ENCODE data around the gene RHOA.

RHOA gene

GRCh38 chr3:49383387-49383786, 28.4 kb downstream of the RHOA start:
- H3K9me3 ChIP-seq (ENCODE audit: low read length): peaks cover 13% of the 10 kb centered on the region
- H3K4me3 ChIP-seq (ENCODE audit: low read depth, low read length, poor library complexity, severe bottlenecking): no peak overlapping the region
- H3K9ac ChIP-seq (ENCODE audit: low read length): no peak overlapping the region
- H3K79me2 ChIP-seq (ENCODE audit: insufficient read depth, low read length): peaks cover 94% of the 10 kb centered on the region
- H3K27ac ChIP-seq (ENCODE audit: low read depth, low read length, poor library complexity, severe bottlenecking): no peak overlapping the region
- no peaks in the 10 kb centered on the region for H4K20me1 ChIP-seq (ENCODE audit: insufficient read depth, low read length)
- peaks cover 6% of the 10 kb centered on the region for H3K4me1 ChIP-seq (ENCODE audit: insufficient read depth, low read length, severe bottlenecking)
- no peaks in the 10 kb centered on the region for H3K27me3 ChIP-seq (ENCODE audit: insufficient read depth, low read length)
- peaks cover 65% of the 10 kb centered on the region for H3K36me3 ChIP-seq (ENCODE audit: insufficient read depth, low read length)
- H3K9me2 ChIP-seq (ENCODE audit: low read depth, low read length): no peaks in the 10 kb centered on the region
- no peaks in the 10 kb centered on the region for H3F3A ChIP-seq (ENCODE audit: insufficient read depth, low read length)
- H3K4me2 ChIP-seq (ENCODE audit: low read length): no peak overlapping the region
- TF ChIP-seq EZH2 (IDR thresholded peaks at IDR 0.05; ENCODE audit: borderline replicate concordance, low read length): no peak
- no peak for TF ChIP-seq CTCF (IDR thresholded peaks at IDR 0.05; ENCODE audit: low read length)
- H2AFZ ChIP-seq (ENCODE audit: low read length): no peak overlapping the region

GRCh38 chr3:49378249-49378895, 33.4 kb downstream of the RHOA start:
- Histone ChIP-seq H3K9ac (ENCODE audit: low read length) (no peak overlapping the region), H3K4me1 (ENCODE audit: insufficient read depth, low read length, severe bottlenecking) (no peaks in the 10 kb centered on the region), H3K9me2 (ENCODE audit: low read depth, low read length) (no peaks in the 10 kb centered on the region), H3K79me2 (ENCODE audit: insufficient read depth, low read length) (peaks cover 87% of the 10 kb centered on the region), H3K36me3 (ENCODE audit: insufficient read depth, low read length) (peaks cover 77% of the 10 kb centered on the region), H3K9me3 (ENCODE audit: low read length) (peaks cover 13% of the 10 kb centered on the region), H3K4me2 (ENCODE audit: low read length) (no peak overlapping the region), H3K27me3 (ENCODE audit: insufficient read depth, low read length) (no peaks in the 10 kb centered on the region), H3F3A (ENCODE audit: insufficient read depth, low read length) (no peaks in the 10 kb centered on the region), H4K20me1 (ENCODE audit: insufficient read depth, low read length) (no peaks in the 10 kb centered on the region), H2AFZ (ENCODE audit: low read length) (no peak overlapping the region), H3K27ac (ENCODE audit: low read depth, low read length, poor library complexity, severe bottlenecking) (no peak overlapping the region), H3K4me3 (ENCODE audit: low read depth, low read length, poor library complexity, severe bottlenecking) (no peak overlapping the region)
- no peak for TF ChIP-seq EZH2 (IDR thresholded peaks at IDR 0.05; ENCODE audit: borderline replicate concordance, low read length)
- TF ChIP-seq CTCF (IDR thresholded peaks at IDR 0.05; ENCODE audit: low read length): no peak

- Histone ChIP-seq H3F3A (ENCODE audit: insufficient read depth, low read length) (no peaks in the 10 kb centered on the region), H3K9me3 (ENCODE audit: low read length) (peaks cover 10% of the 10 kb centered on the region), H3K9me2 (ENCODE audit: low read depth, low read length) (no peaks in the 10 kb centered on the region), H3K4me1 (ENCODE audit: insufficient read depth, low read length, severe bottlenecking) (no peaks in the 10 kb centered on the region), H3K4me3 (ENCODE audit: low read depth, low read length, poor library complexity, severe bottlenecking) (no peak overlapping the region), H3K79me2 (ENCODE audit: insufficient read depth, low read length) (peaks cover 78% of the 10 kb centered on the region), H4K20me1 (ENCODE audit: insufficient read depth, low read length) (no peaks in the 10 kb centered on the region), H3K36me3 (ENCODE audit: insufficient read depth, low read length) (peaks cover 77% of the 10 kb centered on the region), H2AFZ (ENCODE audit: low read length) (no peak overlapping the region), H3K27me3 (ENCODE audit: insufficient read depth, low read length) (no peaks in the 10 kb centered on the region), H3K27ac (ENCODE audit: low read depth, low read length, poor library complexity, severe bottlenecking) (no peak overlapping the region), H3K4me2 (ENCODE audit: low read length) (no peak overlapping the region), H3K9ac (ENCODE audit: low read length) (no peak overlapping the region)
- TF ChIP-seq EZH2 (IDR thresholded peaks at IDR 0.05; ENCODE audit: borderline replicate concordance, low read length): no peak
- no peak for TF ChIP-seq CTCF (IDR thresholded peaks at IDR 0.05; ENCODE audit: low read length)
Observed at GRCh38 chr3:49377483-49377882, 34.3 kb downstream of the RHOA start.
